HUDEP-2 (cell line): ENCODE results near the gene TOM1L2.

Source experiments
- DNase-seq, 76 experiments: peaks; one replicate each; lab custom pipeline; 2025; ENCODE audit not compliant: unreplicated experiment in 76 of 76; lab: John Stamatoyannopoulos, UW

TOM1L2 gene

DNA sequence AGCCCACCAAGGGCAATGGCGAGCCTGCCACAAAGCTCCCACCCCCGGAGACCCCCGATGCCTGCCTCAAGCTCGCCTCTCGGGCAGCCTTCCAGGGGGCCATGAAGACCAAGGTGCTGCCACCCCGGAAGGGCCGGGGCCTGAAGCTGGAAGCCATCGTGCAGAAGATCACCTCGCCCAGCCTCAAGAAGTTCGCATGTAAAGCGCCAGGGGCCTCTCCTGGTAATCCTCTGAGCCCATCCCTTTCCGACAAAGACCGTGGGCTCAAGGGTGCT is 175.5 kb downstream of the TOM1L2 start:
- no peak for DNase-seq

DNA sequence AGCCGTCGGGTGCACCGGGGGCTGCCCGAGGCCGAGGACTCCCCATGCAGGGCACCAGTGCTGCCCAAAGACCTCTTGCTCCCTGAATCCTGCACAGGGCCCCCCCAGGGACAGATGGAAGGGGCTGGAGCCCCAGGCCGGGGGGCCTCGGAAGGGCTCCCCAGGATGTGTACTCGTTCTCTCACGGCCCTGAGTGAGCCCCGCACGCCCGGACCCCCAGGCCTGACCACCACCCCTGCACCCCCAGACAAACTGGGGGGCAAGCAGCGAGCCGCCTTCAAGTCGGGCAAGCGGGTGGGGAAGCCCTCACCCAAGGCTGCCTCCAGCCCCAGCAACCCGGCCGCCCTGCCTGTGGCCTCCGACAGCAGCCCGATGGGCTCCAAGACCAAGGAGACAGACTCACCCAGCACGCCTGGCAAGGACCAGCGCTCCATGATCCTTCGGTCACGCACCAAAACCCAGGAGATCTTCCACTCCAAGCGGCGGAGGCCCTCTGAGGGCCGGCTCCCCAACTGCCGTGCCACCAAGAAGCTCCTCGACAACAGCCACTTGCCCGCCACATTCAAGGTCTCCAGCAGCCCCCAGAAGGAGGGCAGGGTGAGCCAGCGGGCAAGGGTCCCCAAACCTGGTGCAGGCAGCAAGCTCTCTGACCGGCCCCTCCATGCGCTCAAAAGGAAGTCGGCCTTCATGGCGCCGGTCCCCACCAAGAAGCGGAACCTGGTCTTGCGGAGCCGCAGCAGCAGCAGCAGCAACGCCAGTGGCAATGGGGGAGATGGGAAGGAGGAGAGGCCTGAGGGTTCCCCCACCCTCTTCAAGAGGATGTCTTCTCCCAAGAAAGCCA is 176.0 kb downstream of the TOM1L2 start:
- no peak for DNase-seq

DNA sequence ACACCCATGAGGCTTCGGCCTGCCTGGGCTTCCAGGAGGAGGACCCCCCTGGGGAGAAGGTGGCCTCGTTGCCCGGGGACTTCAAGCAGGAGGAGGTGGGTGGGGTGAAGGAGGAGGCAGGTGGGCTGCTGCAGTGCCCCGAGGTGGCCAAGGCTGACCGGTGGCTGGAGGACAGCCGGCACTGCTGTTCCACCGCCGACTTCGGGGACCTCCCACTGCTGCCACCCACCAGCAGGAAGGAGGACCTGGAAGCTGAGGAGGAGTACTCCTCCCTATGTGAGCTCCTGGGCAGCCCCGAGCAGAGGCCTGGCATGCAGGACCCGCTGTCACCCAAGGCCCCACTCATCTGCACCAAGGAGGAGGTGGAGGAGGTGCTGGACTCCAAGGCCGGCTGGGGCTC is 176.9 kb downstream of the TOM1L2 start:
- DNase-seq = no peak

DNA sequence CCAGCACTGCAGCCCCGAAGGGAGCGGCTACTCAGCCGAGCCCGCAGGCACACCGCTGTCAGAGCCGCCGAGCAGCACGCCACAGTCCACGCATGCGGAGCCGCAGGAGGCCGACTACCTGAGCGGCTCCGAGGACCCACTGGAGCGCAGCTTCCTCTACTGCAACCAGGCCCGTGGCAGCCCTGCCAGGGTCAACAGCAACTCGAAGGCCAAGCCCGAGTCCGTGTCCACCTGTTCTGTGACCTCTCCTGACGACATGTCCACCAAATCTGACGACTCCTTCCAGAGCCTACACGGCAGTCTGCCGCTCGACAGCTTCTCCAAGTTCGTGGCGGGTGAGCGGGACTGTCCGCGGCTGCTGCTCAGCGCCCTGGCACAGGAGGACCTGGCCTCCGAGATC is 177.8 kb downstream of the TOM1L2 start:
- no peak for DNase-seq
